Aorta (tissue), 5 donors: ENCODE results near the gene TRIM2. TPM values are rescaled to one million over a fixed set of nuclear protein-coding genes. Genes with fewer than 3 reads are reported as not detected.
A peak's percentile ranks its signal among the peaks of the same experiment; 100 is the strongest.

ENCODE experiments used
- ATAC-seq: fragments of 200-7000 bp; cut with Tn5 transposase; one replicate; pipeline ENCODE4 v1.9.1; 2022; ENCODE audit warnings: moderate library complexity; ENCODE audit not compliant: low FRiP score
- DNase-seq, 2 donors: peaks; one replicate each; pipeline ENCODE4 v3.0.0-alpha.2; 2020
- H3K27ac ChIP-seq, 2 donors: one replicate each; pipeline ENCODE4 v1.5.1; 2013; ENCODE audit warnings: low read length in 2 of 2, mild to moderate bottlenecking in 2 of 2, moderate library complexity in 2 of 2, control low read depth in 1 of 2, inconsistent platforms in 1 of 2, low read depth in 1 of 2
- H3K27me3 ChIP-seq, 2 donors: one replicate each; pipeline ENCODE4 v1.6.1; 2013; ENCODE audit warnings: control low read depth in 1 of 2, low read length in 1 of 2, mild to moderate bottlenecking in 1 of 2, moderate library complexity in 1 of 2; ENCODE audit not compliant: insufficient read depth in 2 of 2, control insufficient read depth in 1 of 2
- H3K36me3 ChIP-seq, 2 donors: one replicate each; pipeline ENCODE4 v1.6.1; 2013; ENCODE audit warnings: control low read depth in 1 of 2, low read length in 1 of 2, mild to moderate bottlenecking in 1 of 2; ENCODE audit not compliant: insufficient read depth in 2 of 2, control insufficient read depth in 1 of 2
- H3K4me1 ChIP-seq, 2 donors: one replicate each; pipeline ENCODE4 v1.6.1; 2013; ENCODE audit warnings: low read length in 2 of 2, control low read depth in 1 of 2, mild to moderate bottlenecking in 1 of 2, moderate library complexity in 1 of 2; ENCODE audit not compliant: insufficient read depth in 2 of 2, control insufficient read depth in 1 of 2
- H3K4me3 ChIP-seq, 2 donors: one replicate each; pipeline ENCODE4 v1.5.1; 2013; ENCODE audit warnings: low read length in 2 of 2, control low read depth in 1 of 2, mild to moderate bottlenecking in 1 of 2
- H3K9me3 ChIP-seq: one replicate; pipeline ENCODE4 v1.6.1; 2013; ENCODE audit warnings: mild to moderate bottlenecking, low read length; ENCODE audit not compliant: control insufficient read depth
- WGBS, 2 donors: extraction: QIAGEN DNeasy Blood & Tissue Kit; methylation state at CpG; one replicate each; pipeline ENCODE4 v1.1.7; 2013; 5-methylcytosine and 5-hydroxymethylcytosine counted together
- intact Hi-C, 2 donors: fragments of 100-400 bp; cut with DNase I; formaldehyde crosslinking; loops; one replicate each; pipeline versions ENCODE4 v1.14.2 to v1.15.0; 2022
- polyA plus RNA-seq, 2 donors: library from polyadenylated mRNA; stranded (reverse); fragments of 200-250 nt; gene quantifications; one replicate each; pipeline ENCODE4 v1.2.3, GENCODE V29; 2013
- total RNA-seq, 2 donors: library from RNA; stranded (reverse); fragmentation: NEBNext Ultra II Directional; extraction: Animal tissue kit (Norgen Biotek cat#: 25700); gene quantifications; one replicate each; pipeline ENCODE4 v1.2.1, GENCODE V29; 2021
- donor health status: healthy with polysubstance abuse.
- donor health status: Bipolar disorder and iron deficiency.
- donor health status: DM: no; HTN: no; CAD: no.
- donor health status: DM: no; HTN: no; CAD: no.
- donor health status: DM: yes; HTN: yes; CAD: no.

The TRIM2 gene
- total and polyA plus RNA-seq, 4 donors = 7.5 to 53.4 (median 18.9) TPM

DNA sequence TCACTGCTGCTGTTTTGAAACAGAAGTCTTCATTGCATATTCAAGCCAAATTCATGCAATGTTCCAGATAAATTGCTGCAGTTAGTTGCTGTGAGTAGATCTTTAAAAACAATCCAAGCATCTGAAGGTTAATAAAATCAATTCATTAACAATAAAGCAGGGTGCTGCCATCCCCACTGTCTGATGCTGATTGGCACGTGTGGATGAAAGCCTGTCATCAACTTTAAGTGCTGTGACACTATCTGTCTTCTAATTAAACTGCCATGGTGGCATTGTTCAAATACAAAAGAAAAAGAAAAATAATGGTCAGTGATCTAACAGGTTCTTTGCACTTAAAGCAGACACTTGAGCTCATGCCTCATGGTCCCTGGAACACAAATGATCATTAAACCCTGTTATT is 77.2 kb downstream of the TRIM2 start:
- intact Hi-C loops = no loop called here
- DNase-seq (no peak), ATAC-seq (no peak)
- Histone ChIP-seq H3K4me1 (no peaks in the 10 kb centered on the region), H3K9me3 (no peaks in the 10 kb centered on the region), H3K36me3 (peaks cover 2 to 8% of the 10 kb centered on the region in 2 donors), H3K27me3 (no peaks in the 10 kb centered on the region), H3K27ac (no peak overlapping the region), H3K4me3 (no peak overlapping the region)
- 87 to 88% methylated on average over 1 of the region's 1 CpG for WGBS, 2 donors

DNA sequence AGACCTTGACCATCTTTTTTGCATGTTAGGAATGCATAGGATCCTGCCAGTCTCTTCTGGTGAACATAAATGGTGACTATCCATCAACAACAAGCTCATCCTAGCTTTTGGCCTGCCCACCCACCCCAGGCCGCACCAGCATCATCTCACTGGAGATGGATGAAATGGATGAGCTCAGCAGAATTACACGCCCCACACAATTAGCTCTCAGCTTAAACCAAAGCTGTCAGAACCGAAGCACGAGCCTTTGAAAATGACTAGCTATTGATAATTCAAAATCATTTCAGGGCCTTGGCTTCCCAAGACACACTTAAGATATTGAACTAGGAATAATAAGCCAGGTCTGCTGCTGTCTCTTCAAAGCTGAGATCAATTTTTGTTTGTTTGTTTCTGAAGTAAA is 77.8 kb downstream of the TRIM2 start:
- Histone ChIP-seq H3K27me3 (no peaks in the 10 kb centered on the region), H3K27ac (no peak overlapping the region), H3K4me3 (no peak overlapping the region), H3K36me3 (peaks cover 2 to 7% of the 10 kb centered on the region in 2 donors), H3K9me3 (no peaks in the 10 kb centered on the region), H3K4me1 (no peaks in the 10 kb centered on the region)
- WGBS, 2 donors = 96% methylated on average over 4 of the region's 4 CpGs
- ATAC-seq (no peak), DNase-seq (no peak)
- intact Hi-C loops = no loop called here

DNA sequence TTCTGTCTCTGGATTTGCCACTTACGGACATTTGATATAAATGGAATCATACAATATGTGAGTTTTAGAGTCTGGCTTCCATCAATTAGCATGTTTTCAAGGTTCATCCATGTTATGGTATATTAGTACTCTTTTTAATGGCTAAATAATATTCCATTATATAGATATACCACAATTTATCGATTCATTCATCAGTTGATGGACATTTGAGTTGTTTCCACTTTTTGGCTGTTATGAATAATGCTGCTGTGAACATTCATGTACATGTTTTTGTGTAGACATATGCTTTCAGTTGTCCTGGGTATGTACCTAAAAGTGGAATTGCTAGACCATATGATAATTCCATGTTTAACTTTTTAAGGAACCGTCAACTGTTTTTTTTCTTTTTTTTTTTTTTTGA is 79.0 kb downstream of the TRIM2 start:
- Histone ChIP-seq H3K27me3 (no peaks in the 10 kb centered on the region), H3K9me3 (no peaks in the 10 kb centered on the region), H3K36me3 (peaks cover 2 to 5% of the 10 kb centered on the region in 2 donors), H3K4me3 (no peak overlapping the region), H3K27ac (no peak overlapping the region), H3K4me1 (no peaks in the 10 kb centered on the region)
- intact Hi-C loops = no loop called here
- ATAC-seq (no peak), DNase-seq (no peak)
- WGBS, 2 donors = 93 to 97% methylated on average over 3 of the region's 3 CpGs

DNA sequence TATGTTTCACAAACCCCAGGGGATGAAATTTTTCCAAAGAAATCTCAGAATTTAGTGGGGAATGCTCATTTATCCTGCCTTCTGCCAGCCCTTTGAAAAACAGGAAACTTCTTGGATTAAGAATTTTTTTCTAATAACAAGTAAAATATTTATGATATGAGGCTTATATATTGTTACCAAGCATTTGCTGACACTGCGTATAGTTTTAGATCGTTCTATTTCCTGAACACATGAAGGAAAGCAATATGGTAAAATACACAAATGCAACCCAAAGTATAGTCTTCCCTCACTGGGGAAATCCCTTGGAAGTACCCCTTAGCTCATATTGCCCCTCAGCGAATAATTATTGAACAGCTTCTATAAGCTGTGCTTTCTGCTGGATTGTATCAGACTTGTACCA is 85.9 kb downstream of the TRIM2 start:
- intact Hi-C loops = no loop called here
- WGBS, 2 donors = 92 to 95% methylated on average over 3 of the region's 3 CpGs
- Histone ChIP-seq H3K9me3 (no peaks in the 10 kb centered on the region), H3K4me1 (peaks cover 0 to 3% of the 10 kb centered on the region in 2 donors), H3K4me3 (no peak overlapping the region), H3K27me3 (no peaks in the 10 kb centered on the region), H3K27ac (no peak overlapping the region), H3K36me3 (peaks cover 0 to 1% of the 10 kb centered on the region in 2 donors)
- DNase-seq = no peak
- ATAC-seq = no peak

DNA sequence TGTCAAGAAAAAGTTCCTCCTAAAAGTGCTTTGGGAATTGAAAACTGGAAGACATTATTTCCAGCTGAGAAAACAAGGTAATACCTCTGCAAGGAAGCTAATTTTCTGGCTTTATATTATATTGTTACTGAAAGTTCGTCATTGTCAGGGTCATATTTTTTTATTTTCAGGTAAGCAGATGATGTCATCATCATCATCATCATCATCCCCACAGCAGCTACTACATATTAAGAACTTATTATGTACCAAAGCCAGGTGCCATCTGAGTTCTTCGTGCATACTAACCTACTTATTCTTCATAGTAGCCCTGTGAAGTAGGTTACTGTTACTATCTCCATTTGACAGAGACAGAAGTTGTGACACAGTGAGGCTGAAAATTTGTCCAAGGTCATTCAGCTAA is 87.3 kb downstream of the TRIM2 start:
- intact Hi-C loops = no loop called here
- no peak overlapping the region for H3K4me3 ChIP-seq
- ATAC-seq (no peak), DNase-seq (no peak)
- H3K4me1 ChIP-seq = peaks cover 0 to 3% of the 10 kb centered on the region in 2 donors
- 93 to 96% methylated on average over 2 of the region's 2 CpGs for WGBS, 2 donors
- H3K36me3 ChIP-seq = peaks cover 0 to 1% of the 10 kb centered on the region in 2 donors
- no peak overlapping the region for H3K27ac ChIP-seq
- H3K9me3 ChIP-seq = no peaks in the 10 kb centered on the region
- H3K27me3 ChIP-seq = no peaks in the 10 kb centered on the region

DNA sequence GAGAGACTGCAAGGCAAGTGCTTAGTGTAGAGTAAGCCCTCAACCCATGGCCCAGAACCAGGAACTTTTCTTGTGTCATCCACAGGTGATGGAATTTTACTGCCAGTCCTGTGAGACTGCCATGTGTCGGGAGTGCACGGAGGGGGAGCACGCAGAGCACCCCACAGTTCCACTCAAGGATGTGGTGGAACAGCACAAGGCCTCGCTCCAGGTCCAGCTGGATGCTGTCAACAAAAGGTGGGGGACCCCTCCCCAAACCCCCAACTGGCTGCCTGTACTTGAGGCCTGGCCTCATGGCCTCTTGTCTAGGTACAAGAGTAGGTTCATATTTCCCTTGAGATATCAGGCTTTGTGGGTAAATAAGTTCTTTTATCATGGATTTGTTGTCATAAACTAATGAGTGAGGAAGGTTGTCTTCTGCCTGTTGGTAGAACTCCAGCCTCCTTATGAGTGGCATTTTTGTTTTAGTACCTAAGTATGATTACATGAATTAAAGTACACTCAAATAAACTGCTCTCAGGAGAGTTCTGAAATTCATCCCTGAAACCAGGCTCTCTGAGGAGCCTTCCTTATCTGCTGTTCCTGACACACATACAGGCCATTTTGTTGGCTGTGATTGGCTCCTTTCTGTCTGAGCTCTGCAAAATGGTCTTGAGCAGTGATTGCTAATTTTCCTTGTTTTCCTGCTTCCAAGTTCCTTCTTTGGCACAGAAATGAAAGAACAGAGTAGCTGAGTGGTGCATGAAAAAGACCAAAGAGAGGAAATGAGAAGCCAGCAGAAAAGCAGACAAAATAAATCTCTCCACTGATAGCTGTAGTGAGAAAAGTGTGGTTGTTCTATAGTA is 88.9 kb downstream of the TRIM2 start:
- peaks cover 0 to 1% of the 10 kb centered on the region in 2 donors for H3K36me3 ChIP-seq
- 97 to 98% methylated on average over 4 of the region's 4 CpGs for WGBS, 2 donors
- DNase-seq = no peak

DNA sequence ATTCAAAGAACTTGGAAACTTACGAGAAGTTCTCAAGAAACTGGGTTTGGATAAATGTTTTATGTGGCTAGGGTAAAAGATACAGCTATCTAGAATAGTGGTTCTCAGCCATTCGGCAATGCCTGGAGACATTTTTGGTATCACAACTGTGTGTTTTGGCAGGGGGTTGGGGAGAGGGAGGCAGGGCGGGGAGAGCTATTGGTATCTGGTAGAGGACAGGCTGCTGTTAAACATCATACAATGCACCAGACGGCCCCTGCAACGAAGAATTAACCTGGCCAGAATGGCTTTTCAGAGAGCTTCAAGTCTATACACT is 89.5 kb downstream of the TRIM2 start:
- DNase-seq = no peak
- Histone ChIP-seq H3K4me1 (peaks cover 0 to 3% of the 10 kb centered on the region in 2 donors), H3K9me3 (no peaks in the 10 kb centered on the region), H3K4me3 (no peak overlapping the region), H3K36me3 (peaks cover 0 to 2% of the 10 kb centered on the region in 2 donors), H3K27ac (no peak overlapping the region), H3K27me3 (no peaks in the 10 kb centered on the region)
- 21% methylated on average over 5 of the region's 5 CpGs for WGBS, 2 donors
- no peak for ATAC-seq
- intact Hi-C loops = no loop called here

More for the DNA sequence above, 88.9 kb downstream of the TRIM2 start:
- intact Hi-C loops = no loop called here
- ATAC-seq = no peak
- no peak overlapping the region for H3K4me3 ChIP-seq
- H3K4me1 ChIP-seq = peaks cover 0 to 3% of the 10 kb centered on the region in 2 donors
- H3K9me3 ChIP-seq = no peaks in the 10 kb centered on the region
- H3K27ac ChIP-seq = peak overlapping the region in 1 of 2 donors; percentile 34
- H3K27me3 ChIP-seq = no peaks in the 10 kb centered on the region

DNA sequence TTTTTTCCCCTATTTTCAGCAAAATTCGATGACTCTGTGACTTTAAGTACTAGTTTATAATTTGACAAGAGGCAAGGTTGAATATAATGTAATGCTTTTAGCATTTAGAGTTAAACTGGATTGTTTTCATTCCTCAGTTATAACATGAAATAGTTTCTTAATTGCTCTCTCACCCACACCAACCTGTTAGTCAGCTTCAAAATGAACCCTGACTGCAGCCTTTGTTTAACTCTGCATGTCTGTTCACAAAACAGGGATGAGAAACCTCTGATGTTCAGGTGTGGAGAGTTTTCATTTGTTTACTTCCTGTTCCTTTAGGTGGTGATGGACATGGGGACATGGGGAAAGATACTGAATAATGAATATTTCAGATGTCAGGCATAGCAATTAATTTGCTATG is 90.4 kb downstream of the TRIM2 start:
- Histone ChIP-seq H3K27ac (no peak overlapping the region), H3K27me3 (no peaks in the 10 kb centered on the region), H3K4me1 (peaks cover 0 to 3% of the 10 kb centered on the region in 2 donors), H3K9me3 (no peaks in the 10 kb centered on the region), H3K36me3 (peaks cover 0 to 2% of the 10 kb centered on the region in 2 donors), H3K4me3 (no peak overlapping the region)
- intact Hi-C loops = no loop called here
- no peak for DNase-seq
- 81 to 87% methylated on average over 1 of the region's 1 CpG for WGBS, 2 donors
- ATAC-seq = no peak

DNA sequence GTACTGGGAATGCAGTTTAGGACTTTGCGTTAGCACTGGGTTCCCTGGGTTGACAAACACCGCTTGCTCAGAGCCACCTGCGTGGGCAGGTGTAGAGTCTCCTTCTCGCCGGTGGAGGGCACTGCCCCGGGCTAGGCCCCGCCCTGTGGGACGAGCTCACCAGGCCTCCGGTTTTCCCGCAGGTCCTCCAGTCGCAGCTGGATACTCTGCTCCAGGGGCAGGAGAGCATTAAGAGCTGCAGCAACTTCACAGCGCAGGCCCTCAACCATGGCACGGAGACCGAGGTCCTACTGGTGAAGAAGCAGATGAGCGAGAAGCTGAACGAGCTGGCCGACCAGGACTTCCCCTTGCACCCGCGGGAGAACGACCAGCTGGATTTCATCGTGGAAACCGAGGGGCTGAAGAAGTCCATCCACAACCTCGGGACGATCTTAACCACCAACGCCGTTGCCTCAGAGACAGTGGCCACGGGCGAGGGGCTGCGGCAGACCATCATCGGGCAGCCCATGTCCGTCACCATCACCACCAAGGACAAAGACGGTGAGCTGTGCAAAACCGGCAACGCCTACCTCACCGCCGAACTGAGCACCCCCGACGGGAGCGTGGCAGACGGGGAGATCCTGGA is 91.0 kb downstream of the TRIM2 start:
- WGBS, 2 donors = 96% methylated on average over 40 of the region's 40 CpGs

More for the DNA sequence above, 91.0 kb downstream of the TRIM2 start:
- peaks cover 0 to 3% of the 10 kb centered on the region in 2 donors for H3K36me3 ChIP-seq
- H3K9me3 ChIP-seq = peaks cover 2% of the 10 kb centered on the region
- H3K4me3 ChIP-seq = no peak overlapping the region
- H3K27ac ChIP-seq = no peak overlapping the region
- intact Hi-C loops = no loop called here
- H3K27me3 ChIP-seq = no peaks in the 10 kb centered on the region
- H3K4me1 ChIP-seq = peaks cover 0 to 3% of the 10 kb centered on the region in 2 donors
- DNase-seq = no peak
- no peak for ATAC-seq
